Astrocyte (in vitro differentiated cells and primary cell): ENCODE data around the gene KIAA0825. TPM values are rescaled to one million over a fixed set of nuclear protein-coding genes. Genes with fewer than 3 reads are reported as not detected.

Experiments
- DNase-seq: peaks from one replicate; pipeline ENCODE4 v3.0.0-alpha.2; 2010; ENCODE audit warnings: low read depth
- FAIRE-seq: peaks from 2 replicates; lab custom pipeline; 2011; peaks lifted over from hg19 to GRCh38; lab: Jason Lieb, UNC
- H2AFZ ChIP-seq: 2 replicates; pipeline ENCODE4 v1.6.0; 2012; ENCODE audit warnings: low read depth, low read length, inconsistent platforms
- H3K27ac ChIP-seq: 2 replicates; pipeline ENCODE4 v1.5.1; 2011; ENCODE audit warnings: low read depth, low read length, inconsistent platforms
- H3K27me3 ChIP-seq: 2 replicates; pipeline ENCODE4 v1.6.0; 2011; ENCODE audit warnings: low read length, inconsistent platforms; ENCODE audit not compliant: insufficient read depth
- H3K36me3 ChIP-seq: 2 replicates; pipeline ENCODE4 v1.5.1; 2011; ENCODE audit warnings: low read length, inconsistent platforms; ENCODE audit not compliant: insufficient read depth
- H3K4me1 ChIP-seq: 2 replicates; pipeline ENCODE4 v1.5.1; 2011; ENCODE audit warnings: low read length, inconsistent platforms; ENCODE audit not compliant: insufficient read depth
- H3K4me2 ChIP-seq: 2 replicates; pipeline ENCODE4 v1.6.0; 2012; ENCODE audit warnings: low read length, inconsistent platforms
- H3K4me3 ChIP-seq: 2 replicates; pipeline ENCODE4 v1.5.1; 2011; ENCODE audit warnings: low read depth, mild to moderate bottlenecking, low read length, inconsistent platforms; ENCODE audit not compliant: insufficient read depth
- H3K79me2 ChIP-seq: 2 replicates; pipeline ENCODE4 v1.6.0; 2012; ENCODE audit warnings: mild to moderate bottlenecking, low read length, inconsistent platforms; ENCODE audit not compliant: insufficient read depth
- H3K9ac ChIP-seq: 2 replicates; pipeline ENCODE4 v1.6.0; 2012; ENCODE audit warnings: mild to moderate bottlenecking, low read length, inconsistent platforms
- H3K9me3 ChIP-seq: 2 replicates; pipeline ENCODE4 v1.5.1; 2012; ENCODE audit warnings: low read depth, mild to moderate bottlenecking, low read length, inconsistent platforms; ENCODE audit not compliant: insufficient read depth
- H4K20me1 ChIP-seq: 2 replicates; pipeline ENCODE4 v1.6.0; 2012; ENCODE audit warnings: low read length, inconsistent platforms; ENCODE audit not compliant: insufficient read depth
- H3K27ac Mint-ChIP-seq: one replicate; pipeline ENCODE4 v1.8.0; 2021; ENCODE audit warnings: mild to moderate bottlenecking, mixed read lengths; ENCODE audit not compliant: unreplicated experiment
- H3K27me3 Mint-ChIP-seq: one replicate; pipeline ENCODE4 v1.8.0; 2021; ENCODE audit warnings: low read depth, mixed read lengths; ENCODE audit not compliant: unreplicated experiment
- H3K36me3 Mint-ChIP-seq: one replicate; pipeline ENCODE4 v1.8.0; 2021; ENCODE audit warnings: low read depth, mixed read lengths; ENCODE audit not compliant: unreplicated experiment
- H3K4me1 Mint-ChIP-seq: one replicate; pipeline ENCODE4 v1.8.0; 2021; ENCODE audit warnings: low read depth, mixed read lengths; ENCODE audit not compliant: unreplicated experiment
- H3K4me3 Mint-ChIP-seq: one replicate; pipeline ENCODE4 v1.8.0; 2021; ENCODE audit warnings: mild to moderate bottlenecking, moderate library complexity, mixed read lengths; ENCODE audit not compliant: unreplicated experiment
- H3K9me3 Mint-ChIP-seq: one replicate; pipeline ENCODE4 v1.8.0; 2021; ENCODE audit warnings: mild to moderate bottlenecking, mixed read lengths; ENCODE audit not compliant: unreplicated experiment
- EZH2 ChIP-seq: IDR thresholded peaks from 2 replicates; pipeline ENCODE4 v1.6.1; 2012; ENCODE audit warnings: mild to moderate bottlenecking, low read length, inconsistent platforms; ENCODE audit not compliant: insufficient read depth
- total RNA-seq: library from RNA; stranded (reverse); gene quantifications from 2 replicates; pipeline ENCODE4 v1.2.1, GENCODE V29; 2021
- TF ChIP-seq, protein P1 (sequence below): IDR thresholded peaks from 2 replicates; pipeline ENCODE4 v1.5.1; 2011; ENCODE audit warnings: low read depth, mild to moderate bottlenecking, inconsistent platforms, low read length, moderate library complexity; ENCODE audit not compliant: insufficient read depth

Gene KIAA0825
- total RNA-seq, 1 donor from 2014 or later: 2.5 TPM

DNA sequence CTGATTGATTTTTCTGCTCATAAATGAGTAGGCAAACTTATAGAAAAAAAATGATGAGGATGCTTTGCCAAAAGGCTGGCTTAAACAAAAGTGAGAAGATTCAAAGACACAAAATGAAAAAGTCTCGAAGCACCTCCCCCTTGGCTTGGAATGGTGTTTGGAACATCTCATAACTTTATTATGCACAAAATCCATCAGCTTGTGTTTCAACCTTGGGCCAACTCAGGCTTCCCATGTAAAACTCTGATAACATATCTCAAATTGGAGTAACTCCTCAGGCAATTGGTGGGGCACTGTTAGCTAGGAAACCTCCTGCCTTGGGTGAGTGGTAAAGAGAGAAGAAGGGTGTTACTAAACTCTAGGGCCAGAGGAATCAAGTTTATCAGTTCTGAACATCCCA, 176.3 kb downstream of the KIAA0825 start:
- no peaks in the 10 kb centered on the region for H3K4me1 ChIP-seq
- H3K36me3 Mint-ChIP-seq: no peaks in the 10 kb centered on the region
- no peak for TF ChIP-seq EZH2
- TF ChIP-seq, protein P1, sequence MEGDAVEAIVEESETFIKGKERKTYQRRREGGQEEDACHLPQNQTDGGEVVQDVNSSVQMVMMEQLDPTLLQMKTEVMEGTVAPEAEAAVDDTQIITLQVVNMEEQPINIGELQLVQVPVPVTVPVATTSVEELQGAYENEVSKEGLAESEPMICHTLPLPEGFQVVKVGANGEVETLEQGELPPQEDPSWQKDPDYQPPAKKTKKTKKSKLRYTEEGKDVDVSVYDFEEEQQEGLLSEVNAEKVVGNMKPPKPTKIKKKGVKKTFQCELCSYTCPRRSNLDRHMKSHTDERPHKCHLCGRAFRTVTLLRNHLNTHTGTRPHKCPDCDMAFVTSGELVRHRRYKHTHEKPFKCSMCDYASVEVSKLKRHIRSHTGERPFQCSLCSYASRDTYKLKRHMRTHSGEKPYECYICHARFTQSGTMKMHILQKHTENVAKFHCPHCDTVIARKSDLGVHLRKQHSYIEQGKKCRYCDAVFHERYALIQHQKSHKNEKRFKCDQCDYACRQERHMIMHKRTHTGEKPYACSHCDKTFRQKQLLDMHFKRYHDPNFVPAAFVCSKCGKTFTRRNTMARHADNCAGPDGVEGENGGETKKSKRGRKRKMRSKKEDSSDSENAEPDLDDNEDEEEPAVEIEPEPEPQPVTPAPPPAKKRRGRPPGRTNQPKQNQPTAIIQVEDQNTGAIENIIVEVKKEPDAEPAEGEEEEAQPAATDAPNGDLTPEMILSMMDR: no peak
- peaks cover 2% of the 10 kb centered on the region for H3K9me3 Mint-ChIP-seq
- no peak overlapping the region for H3K4me2 ChIP-seq
- no peak for DNase-seq
- H3K27ac ChIP-seq: no peak overlapping the region
- no peak overlapping the region for H3K9ac ChIP-seq
- no peaks in the 10 kb centered on the region for H3K27me3 Mint-ChIP-seq
- no peaks in the 10 kb centered on the region for H3K27me3 ChIP-seq
- no peaks in the 10 kb centered on the region for H3K9me3 ChIP-seq
- H3K4me1 Mint-ChIP-seq: no peaks in the 10 kb centered on the region
- H3K4me3 ChIP-seq: no peak overlapping the region
- no peak overlapping the region for H3K27ac Mint-ChIP-seq
- H3K79me2 ChIP-seq: no peaks in the 10 kb centered on the region
- FAIRE-seq: no peak
- no peak overlapping the region for H3K4me3 Mint-ChIP-seq
- no peaks in the 10 kb centered on the region for H4K20me1 ChIP-seq
- no peak overlapping the region for H2AFZ ChIP-seq
- H3K36me3 ChIP-seq: no peaks in the 10 kb centered on the region

DNA sequence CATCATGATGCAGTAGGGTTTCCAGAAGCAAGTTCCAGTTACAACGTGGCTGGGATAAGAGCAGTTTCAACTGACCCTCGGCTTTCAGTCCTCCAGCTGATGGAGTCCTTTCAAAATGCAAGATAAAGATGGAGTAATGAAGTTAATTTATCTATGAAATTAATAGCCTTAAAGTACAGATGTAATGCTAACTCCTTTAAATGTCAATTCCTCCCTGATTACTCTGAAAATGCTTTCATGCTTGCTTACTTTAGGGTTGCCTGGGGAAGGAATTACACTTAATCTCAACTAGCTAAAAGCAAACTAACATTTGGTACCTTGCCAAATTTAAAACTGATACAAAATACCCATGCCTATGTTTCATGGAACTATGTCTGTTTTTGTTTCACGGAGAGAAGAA, 178.4 kb downstream of the KIAA0825 start:
- FAIRE-seq: no peak
- Histone ChIP-seq H3K4me1 (no peaks in the 10 kb centered on the region), H4K20me1 (no peaks in the 10 kb centered on the region), H3K4me3 (no peak overlapping the region), H2AFZ (no peak overlapping the region), H3K27ac (no peak overlapping the region), H3K27me3 (no peaks in the 10 kb centered on the region), H3K36me3 (no peaks in the 10 kb centered on the region), H3K4me2 (no peak overlapping the region), H3K79me2 (no peaks in the 10 kb centered on the region), H3K9ac (no peak overlapping the region), H3K9me3 (no peaks in the 10 kb centered on the region)
- Mint-ChIP-seq H3K27me3 (no peaks in the 10 kb centered on the region), H3K27ac (no peak overlapping the region), H3K9me3 (peaks cover 2% of the 10 kb centered on the region), H3K4me3 (no peak overlapping the region), H3K36me3 (no peaks in the 10 kb centered on the region), H3K4me1 (no peaks in the 10 kb centered on the region)
- DNase-seq: no peak
- TF ChIP-seq EZH2: no peak
- TF ChIP-seq, protein P1: no peak

DNA sequence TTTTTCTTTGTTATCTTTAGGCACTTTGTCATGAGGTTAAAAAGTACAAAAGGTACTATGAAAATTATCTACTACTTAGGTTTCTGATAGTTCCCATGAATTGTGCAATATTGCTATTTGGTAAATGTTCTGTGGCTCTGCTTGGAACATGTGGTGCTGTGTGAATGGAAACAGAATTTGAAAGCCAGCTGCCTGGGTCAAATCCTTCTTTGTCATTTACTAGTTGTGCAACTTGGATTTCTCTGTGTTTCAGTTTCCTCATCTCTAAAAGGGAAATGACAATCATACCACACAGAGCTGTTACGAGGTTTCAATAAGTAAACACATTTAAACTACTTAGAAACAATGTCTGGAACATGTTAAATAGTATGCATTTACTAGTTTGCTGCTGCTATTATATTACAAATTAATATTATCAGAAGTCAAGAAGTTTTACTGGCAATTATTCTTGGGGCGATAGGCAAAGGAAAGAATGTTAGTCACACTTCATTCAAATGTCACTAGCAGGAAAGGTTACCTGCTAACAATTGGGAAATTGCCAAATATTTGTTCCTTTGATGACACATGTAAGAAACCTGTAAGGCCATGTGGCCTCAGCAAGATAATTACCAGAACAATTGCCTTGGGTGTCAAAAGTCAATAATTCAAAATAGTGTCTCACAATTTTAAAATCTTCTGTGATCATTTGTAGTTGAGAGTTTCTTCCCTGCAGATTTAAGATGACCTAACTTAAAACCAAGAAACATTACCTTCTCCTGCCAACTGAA, 184.8 kb downstream of the KIAA0825 start:
- FAIRE-seq: no peak
- Mint-ChIP-seq H3K36me3 (no peaks in the 10 kb centered on the region), H3K4me1 (peaks cover 7% of the 10 kb centered on the region), H3K9me3 (no peaks in the 10 kb centered on the region), H3K4me3 (no peak overlapping the region), H3K27ac (no peak overlapping the region), H3K27me3 (no peaks in the 10 kb centered on the region)
- H3K4me2 ChIP-seq: no peak overlapping the region
- no peaks in the 10 kb centered on the region for H3K79me2 ChIP-seq
- no peak overlapping the region for H2AFZ ChIP-seq
- no peaks in the 10 kb centered on the region for H3K36me3 ChIP-seq
- no peaks in the 10 kb centered on the region for H3K4me1 ChIP-seq
- H3K27me3 ChIP-seq: no peaks in the 10 kb centered on the region
- DNase-seq: peak; percentile 34
- H3K4me3 ChIP-seq: no peak overlapping the region
- no peaks in the 10 kb centered on the region for H3K9me3 ChIP-seq
- no peaks in the 10 kb centered on the region for H4K20me1 ChIP-seq
- no peak overlapping the region for H3K27ac ChIP-seq
- TF ChIP-seq, protein P1: no peak
- TF ChIP-seq EZH2: no peak
- no peak overlapping the region for H3K9ac ChIP-seq
